ENCODE measurements around the gene RALA.
"Not testable (repeated sequence)": the region's sequence is repeated elsewhere in the genome, so short reads cannot be mapped to it uniquely, and the experiment has no call there.

RALA gene

GRCh38 chr7:39688611-39689480, 65.5 kb downstream of the RALA start:
- FAIRE-seq, result no peak

GRCh38 chr7:39691821-39692220, 68.4 kb downstream of the RALA start:
- no peak for FAIRE-seq

GRCh38 chr7:39693086-39693485, 69.7 kb downstream of the RALA start:
- FAIRE-seq, result not testable (repeated sequence)

GRCh38 chr7:39693812-39694211, 70.4 kb downstream of the RALA start:
- FAIRE-seq, result no peak

GRCh38 chr7:39695852-39696586, 72.6 kb downstream of the RALA start:
- no peak for FAIRE-seq

- no peak for FAIRE-seq
Measured at GRCh38 chr7:39696631-39697030, 73.3 kb downstream of the RALA start.

- FAIRE-seq, result no peak
Measured at GRCh38 chr7:39697483-39697882, 74.1 kb downstream of the RALA start.

- no peak for FAIRE-seq
Measured at GRCh38 chr7:39700165-39700564, 76.8 kb downstream of the RALA start.

GRCh38 chr7:39700932-39701331, 77.6 kb downstream of the RALA start:
- no peak for FAIRE-seq

- no peak for FAIRE-seq
Measured at GRCh38 chr7:39702133-39702532, 78.8 kb downstream of the RALA start.

GRCh38 chr7:39703144-39703543, 79.8 kb downstream of the RALA start:
- no peak for FAIRE-seq

GRCh38 chr7:39709029-39709428, 85.7 kb downstream of the RALA start:
- no peak for FAIRE-seq

GRCh38 chr7:39709768-39710311, 86.5 kb downstream of the RALA start:
- FAIRE-seq, result no peak

- FAIRE-seq, result no peak
Measured at GRCh38 chr7:39712751-39713150, 89.4 kb downstream of the RALA start.

- FAIRE-seq, result no peak
Measured at GRCh38 chr7:39714447-39715091, 91.2 kb downstream of the RALA start.

GRCh38 chr7:39720586-39720985, 97.2 kb downstream of the RALA start:
- no peak for FAIRE-seq

- no peak for FAIRE-seq
Measured at GRCh38 chr7:39721345-39721744, 98.0 kb downstream of the RALA start.

GRCh38 chr7:39721919-39722597, 98.7 kb downstream of the RALA start:
- FAIRE-seq, result no peak

- no peak for FAIRE-seq
Measured at GRCh38 chr7:39727231-39728012, 104.0 kb downstream of the RALA start.

GRCh38 chr7:39732837-39733804, 109.7 kb downstream of the RALA start:
- no peak for FAIRE-seq
